Measurements from ENCODE around the gene SIM2.

The SIM2 gene

DNA sequence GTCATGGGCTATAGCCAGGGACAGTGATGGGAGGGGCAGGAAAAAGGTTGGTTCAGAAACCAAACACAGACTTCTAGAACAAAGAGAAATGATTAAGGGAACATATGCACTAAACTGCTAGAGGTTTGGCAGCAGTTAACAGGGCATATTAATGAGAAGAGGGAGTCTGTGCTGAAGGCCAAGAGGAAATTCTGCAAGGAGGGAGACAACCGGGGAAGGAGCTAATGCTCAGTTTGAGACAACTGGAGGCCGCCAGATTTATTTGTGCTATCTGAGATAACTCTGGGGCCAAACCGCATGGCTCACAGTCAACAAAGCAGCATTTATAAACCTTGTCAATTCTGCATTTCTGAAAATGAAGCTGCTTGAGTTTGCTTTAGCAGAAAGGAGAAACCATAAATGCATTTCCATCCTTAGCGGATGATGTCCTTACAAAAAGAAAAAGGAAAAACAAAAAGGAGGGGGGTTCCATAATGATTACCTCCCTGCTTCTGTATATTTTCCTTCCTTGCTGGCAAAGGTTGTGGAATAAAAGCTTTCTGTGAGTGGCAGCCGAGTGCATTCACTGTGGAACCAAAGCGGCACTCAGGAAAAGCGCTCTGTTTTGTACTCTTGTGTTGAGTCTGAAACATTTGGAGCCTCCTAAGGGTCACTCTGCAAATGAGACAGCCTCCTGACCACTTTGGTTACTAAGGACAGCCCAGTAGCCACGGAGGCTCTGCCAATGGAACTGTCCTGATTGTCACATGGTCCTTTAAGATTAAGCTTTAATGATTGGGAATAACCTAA lies 70.3 kb downstream of the SIM2 start:
- DNase-seq: no peak

DNA sequence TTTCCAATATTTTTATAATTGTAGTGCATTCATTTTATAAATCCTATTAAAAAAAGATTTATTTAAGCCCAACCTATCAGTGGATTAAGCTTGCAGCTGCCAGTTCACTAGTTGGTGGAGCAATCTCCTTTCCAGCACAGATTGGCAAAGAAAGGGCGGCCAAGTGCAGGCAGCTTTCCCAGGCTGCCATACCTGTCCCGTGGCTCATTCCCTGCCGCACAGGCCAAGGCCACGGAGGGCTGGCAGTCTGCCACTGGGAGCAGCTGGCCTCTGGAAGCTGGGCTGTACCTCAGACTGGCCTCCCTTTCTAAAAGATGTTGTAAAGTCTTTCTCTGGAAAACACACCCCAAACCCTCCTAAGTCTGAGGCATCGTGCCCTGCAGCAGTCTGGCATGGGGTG lies 74.2 kb downstream of the SIM2 start:
- no peak for DNase-seq

DNA sequence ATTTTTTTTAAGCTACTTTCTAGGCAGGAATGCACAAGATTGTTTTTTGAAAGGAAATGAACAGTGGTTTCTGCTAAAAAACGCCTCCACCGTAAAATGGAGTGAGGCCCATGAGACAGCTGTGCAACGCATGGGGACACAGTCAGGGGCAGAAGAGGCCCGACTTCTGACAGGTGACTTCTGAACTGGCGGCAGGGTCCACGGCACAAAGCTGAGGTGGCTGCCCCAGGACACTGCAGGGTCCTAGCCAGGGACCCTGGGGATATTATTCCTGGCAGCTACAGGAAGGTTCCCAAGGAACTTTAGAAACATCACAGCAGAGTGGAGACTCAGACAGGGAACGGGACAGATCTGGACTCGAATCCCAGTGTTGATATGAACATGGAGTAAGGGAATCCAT lies 75.1 kb downstream of the SIM2 start:
- no peak for DNase-seq

DNA sequence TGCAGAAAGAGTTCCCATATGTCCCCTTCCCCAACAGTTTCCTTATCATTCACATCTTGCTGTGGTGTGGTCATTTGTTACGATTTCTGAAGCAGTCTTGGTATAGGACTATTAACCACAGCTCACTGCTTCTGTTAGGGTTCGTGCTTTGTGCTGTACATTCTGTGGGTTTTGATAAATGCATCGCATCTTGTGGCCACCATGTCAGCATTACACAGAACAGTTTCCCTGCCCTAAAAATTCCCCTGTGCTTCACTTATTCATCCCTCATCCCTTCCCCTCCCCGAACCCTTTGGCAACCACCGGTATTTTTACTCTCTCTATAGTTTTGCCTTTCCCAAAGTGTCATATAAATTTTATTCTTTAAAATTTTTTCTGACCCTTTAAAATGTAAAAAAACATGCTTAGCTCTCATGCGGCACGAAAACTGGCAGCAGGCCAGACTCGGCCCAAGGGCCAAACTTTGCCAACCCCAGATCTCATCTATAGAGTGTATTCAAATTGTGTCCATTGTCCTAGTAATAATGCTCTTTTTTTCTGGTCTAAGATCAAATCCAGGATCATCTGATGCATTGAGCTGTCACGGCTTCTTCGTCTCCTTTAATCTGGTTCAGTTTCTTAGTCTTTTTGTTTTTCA lies 78.2 kb downstream of the SIM2 start:
- DNase-seq: no peak

DNA sequence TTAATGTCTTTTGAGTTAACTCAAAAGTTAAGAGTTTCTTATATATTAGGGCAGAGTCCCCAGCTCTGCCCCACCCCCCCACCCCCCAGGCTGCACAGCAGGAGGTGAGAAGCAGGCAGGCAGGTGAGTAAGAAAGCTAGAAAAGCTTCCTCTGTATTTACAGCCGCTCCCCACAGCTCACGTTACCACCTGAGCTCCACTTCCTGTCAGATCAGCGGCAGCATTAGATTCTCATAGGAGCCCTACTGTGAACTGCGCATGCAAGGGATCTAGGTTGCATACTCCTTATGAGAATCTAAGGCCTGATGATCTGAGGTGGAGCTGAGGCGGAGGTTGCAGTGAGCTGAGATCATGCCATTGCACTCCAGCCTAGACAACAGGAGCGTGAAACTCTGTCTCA lies 81.9 kb downstream of the SIM2 start:
- no peak for DNase-seq

DNA sequence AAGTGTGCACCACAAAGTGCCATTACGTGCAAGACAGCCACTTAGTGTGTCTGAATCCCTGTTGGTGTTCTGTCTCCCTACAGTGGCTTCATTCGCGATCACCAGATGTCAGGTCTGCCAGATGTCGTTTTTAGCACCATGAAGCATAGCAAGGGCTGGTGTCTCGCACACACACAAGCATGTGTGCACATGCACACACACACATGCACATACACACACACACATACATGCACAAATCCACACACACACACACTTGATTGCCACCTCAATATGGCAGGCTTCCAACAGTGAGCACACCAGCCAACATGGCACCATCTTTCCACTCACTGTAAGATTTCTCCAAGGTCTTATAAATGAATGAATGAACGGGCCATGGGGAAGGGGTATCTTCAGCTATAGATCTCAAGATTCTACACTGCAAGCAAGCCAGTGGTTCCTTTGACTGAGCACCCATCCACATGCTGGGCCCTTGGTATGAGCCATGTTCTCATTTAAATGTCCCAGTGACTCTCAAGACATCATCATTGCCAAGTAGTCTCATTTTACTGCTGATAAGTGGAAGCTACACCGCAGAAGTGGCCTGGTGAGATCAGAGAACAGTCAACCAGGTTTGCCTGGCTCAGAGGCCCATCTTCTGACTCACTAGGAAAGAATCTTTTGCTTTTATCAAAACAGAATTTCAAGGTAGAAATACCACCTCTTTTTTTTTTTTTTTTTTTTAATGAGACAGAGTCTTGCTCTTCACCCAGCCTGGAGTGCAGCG lies 84.9 kb downstream of the SIM2 start:
- DNase-seq: no peak

DNA sequence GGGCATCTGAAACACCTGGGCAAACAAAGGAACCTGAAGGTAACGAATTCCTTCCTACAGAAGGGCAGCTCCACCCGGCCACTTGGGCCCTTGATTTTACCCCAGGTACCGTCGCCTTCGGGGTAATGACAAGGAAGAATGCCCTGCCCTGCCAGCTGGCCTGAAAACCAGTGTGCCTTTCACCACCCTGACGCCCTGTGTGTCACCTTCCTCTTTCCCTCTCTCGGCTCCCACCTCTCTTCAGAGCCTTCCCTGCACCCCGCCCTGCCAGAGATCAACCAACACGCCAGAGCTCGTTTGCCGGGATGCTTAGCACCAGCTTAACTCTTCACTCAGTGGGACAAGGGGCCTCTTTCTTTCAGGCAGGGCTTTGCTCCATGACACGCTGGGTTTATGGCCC lies 86.0 kb downstream of the SIM2 start:
- DNase-seq: no peak

DNA sequence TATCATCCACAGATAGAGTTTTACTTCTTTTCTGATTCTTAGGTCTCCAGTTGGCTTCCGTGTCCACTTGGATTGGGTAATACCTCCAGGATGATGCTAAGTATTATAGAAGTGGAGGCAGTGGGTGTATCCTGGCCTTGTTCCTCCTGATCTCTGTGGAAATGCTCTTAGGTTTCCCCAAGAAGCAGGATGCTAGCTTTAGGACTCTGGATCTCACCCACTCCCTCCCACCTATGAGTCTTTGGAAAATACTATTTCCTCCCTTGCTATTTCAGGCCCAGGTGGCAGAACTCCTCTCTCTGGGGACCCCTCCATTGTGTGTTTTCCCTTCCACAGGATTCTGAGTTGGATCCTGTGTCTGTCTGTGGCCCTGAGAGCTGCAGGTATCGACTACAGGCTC lies 86.7 kb downstream of the SIM2 start:
- DNase-seq: no peak

DNA sequence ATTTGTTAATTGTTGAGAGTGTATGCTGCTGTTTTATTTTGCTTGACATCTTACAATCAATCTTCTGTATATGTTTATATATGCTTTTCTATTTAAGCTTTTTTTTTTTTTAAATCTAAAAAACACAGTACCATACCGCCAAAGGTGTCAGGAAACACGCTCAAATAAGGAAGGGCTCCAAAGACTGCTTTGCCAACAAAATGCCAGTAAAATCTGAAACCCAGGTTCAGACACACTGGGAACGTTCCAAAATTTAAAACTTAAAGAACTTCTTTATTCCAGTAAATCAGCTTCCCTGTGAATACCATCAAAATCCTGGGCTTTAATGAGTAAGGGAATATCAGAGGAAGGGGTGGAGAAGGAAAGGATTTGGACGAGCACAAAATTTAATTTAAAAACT lies 87.3 kb downstream of the SIM2 start:
- DNase-seq: no peak

DNA sequence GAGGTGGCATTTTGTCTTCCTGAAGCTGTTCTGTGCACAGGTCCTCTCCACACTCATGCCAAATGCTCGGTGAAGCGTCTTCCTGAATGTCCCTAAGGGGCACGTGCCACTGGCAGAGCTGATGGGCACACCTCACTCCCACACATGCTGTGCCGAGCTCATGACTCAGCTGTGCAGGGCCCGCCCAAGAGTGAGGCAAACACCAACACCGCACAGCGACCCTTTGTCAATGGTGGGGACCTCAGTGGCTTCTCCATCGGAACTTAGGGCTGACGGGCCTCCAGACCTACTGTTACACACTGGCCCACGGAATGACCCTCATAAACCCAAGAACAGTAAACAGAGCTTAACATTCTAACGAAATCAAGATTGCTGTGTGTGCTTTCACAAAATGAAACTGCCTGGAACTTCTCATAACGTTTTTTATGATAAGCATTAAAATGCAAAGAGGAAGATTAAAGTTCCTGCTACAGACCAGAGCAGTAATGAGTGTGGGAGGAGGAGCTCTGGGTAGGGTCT lies 89.3 kb downstream of the SIM2 start:
- DNase-seq: no peak

DNA sequence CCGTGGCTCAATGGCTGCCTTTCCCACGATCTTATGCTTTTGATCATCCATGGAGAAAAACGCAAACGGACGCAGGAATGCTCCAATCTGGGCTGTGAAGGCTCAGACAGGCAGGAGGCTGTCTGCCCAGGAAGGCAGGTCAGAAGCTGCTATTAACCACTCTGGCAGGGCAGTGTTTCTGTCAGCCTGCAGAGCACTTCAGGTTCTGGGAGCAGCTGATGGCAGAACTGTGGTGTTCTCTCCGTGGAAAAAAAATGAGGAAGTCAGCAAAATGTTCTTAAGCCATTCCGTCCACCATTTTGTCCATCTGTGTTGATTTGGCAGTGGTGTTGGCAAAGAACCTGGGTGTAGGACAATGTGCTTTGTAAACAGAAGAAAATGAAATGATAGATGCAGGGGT lies 91.7 kb downstream of the SIM2 start:
- DNase-seq: no peak

DNA sequence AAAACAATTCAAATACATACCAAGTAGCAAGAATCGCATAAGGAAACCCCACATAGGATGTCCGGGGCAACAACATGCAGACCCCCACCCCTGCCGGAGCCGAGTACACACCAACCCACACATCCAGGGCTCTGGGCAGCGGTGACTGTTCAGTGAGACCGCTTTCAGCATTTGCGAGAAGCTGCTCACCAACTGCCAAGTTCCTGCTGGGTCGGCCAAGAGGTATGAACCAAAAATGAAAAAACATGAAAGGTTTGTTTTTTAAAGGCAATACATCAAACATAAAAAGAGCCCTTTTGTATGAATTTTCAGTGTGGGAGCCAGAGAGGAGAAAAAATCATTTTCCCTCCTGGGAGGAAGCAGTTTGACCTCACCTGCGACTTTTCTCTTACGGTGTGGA lies 92.3 kb downstream of the SIM2 start:
- DNase-seq: no peak

DNA sequence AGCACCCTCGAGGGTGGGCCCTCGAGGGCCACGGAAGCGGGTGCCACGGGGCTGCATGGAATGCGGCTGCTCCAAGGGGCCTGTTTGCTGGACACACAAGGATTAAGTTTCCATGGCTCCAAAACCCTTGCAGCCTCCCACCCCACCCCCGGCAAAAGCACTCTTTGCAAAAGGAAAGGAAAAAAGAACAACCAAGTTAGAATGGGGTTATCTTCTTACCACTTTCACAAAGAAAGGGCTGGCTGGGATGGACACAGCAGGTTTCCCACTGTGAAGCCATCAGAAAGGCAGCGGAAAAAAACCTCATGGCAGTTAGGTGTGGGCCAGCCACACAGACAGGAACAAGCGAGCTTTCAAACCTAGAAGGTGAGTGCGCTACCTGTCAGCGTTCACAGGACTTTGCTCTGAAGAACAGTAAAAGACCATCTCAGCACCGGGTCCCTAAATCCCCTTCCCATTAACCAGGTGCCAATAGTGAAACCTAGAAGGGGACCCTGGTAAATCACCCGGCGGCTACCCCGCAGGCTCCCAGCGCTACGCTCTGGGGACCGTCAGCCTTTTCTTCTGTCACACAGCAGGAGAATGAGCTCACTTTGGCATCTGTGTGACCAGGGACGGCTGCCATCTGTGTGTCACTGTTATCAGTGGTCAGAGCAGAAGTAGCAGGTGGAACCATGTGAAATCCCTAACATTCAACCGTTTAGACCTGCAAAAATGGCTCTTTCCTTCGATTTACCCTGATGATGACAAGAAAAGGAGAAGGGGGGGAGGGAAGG lies 93.0 kb downstream of the SIM2 start:
- no peak for DNase-seq

DNA sequence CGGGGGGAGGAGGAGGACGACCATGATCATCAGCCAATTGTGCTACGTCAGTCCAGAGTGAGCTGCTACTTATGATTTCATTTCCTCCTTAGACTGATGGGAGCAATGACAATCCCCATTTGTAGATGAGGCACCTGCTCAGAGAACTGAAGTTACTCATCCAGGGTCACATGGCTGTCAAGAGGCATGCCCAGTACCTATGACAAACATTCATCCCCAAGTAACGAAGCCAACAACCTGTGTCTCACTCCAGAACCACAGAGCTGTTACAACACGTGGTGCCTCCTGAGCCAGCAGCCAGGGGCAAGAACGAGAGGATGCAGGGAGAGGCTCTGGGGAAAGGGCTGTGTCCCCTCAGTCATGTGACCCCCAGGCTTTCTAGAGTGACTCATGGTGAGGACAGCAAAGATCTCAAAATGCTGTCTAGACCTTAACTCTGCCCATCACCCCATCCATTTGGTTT lies 93.6 kb downstream of the SIM2 start:
- no peak for DNase-seq

DNA sequence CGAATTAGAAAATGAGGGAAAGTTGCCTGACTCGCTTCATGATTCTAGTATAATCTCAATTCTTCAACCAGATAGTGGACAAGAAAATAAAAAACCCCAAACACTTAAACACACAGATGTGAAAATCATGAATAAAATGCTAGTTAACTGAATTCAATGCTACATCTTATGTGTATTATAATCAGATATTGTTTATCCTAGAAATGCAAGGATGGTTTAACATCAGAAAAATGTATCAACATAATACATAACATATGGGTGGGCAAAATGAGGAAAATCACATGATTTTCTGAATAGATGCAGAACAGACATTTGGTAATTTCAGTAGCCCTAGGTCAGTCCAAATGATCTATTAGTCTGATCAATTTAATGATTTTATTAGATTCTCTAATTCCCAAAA lies 97.2 kb downstream of the SIM2 start:
- DNase-seq: no peak

DNA sequence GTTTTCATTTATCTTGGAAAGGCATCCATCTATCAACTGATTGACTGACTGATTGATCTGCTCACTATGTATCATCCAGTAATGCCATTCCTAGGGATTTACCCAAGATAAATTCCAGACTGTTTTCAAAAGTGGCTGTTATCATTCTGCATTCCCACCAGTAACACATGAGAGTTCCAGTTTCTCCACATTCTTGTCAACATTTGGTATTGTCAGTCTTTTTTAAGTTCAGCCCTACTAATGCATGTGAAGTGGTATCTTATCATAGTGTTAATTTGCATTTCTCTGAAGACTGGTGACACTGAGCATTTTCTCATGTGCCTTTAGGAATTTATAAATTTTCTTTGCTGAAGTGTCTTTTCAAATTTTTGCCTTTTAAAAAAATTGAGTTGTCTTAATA lies 99.6 kb downstream of the SIM2 start:
- no peak for DNase-seq
